Measurements from ENCODE around the gene SCGN.
"Not testable (repeated sequence)": the region's sequence is repeated elsewhere in the genome, so short reads cannot be mapped to it uniquely, and the experiment has no call there.

The SCGN gene

GRCh38 chr6:25732468-25733198, 80.6 kb downstream of the SCGN start:
- no peak for DNase-seq

- no peak for DNase-seq
Measured at GRCh38 chr6:25735261-25735660, 83.2 kb downstream of the SCGN start.

GRCh38 chr6:25743868-25744267, 91.9 kb downstream of the SCGN start:
- DNase-seq = no peak

- no peak for DNase-seq
Measured at GRCh38 chr6:25745836-25746235, 93.8 kb downstream of the SCGN start.

- no peak for DNase-seq
Measured at GRCh38 chr6:25746968-25747367, 95.0 kb downstream of the SCGN start.

- DNase-seq = no peak
Measured at GRCh38 chr6:25747477-25747876, 95.5 kb downstream of the SCGN start.

GRCh38 chr6:25748049-25748448, 96.0 kb downstream of the SCGN start:
- no peak for DNase-seq

GRCh38 chr6:25748601-25749517, 96.8 kb downstream of the SCGN start:
- DNase-seq = not testable (repeated sequence)

GRCh38 chr6:25749837-25750236, 97.8 kb downstream of the SCGN start:
- no peak for DNase-seq

- no peak for DNase-seq
Measured at GRCh38 chr6:25750906-25751305, 98.9 kb downstream of the SCGN start.
